NCI-H460 (cell line): ENCODE data around the gene ZNF445. TPM values are rescaled to one million over a fixed set of nuclear protein-coding genes. Genes with fewer than 3 reads are reported as not detected.
"Not testable (repeated sequence)": the region's sequence is repeated elsewhere in the genome, so short reads cannot be mapped to it uniquely, and the experiment has no call there.

Experiments
- DNase-seq: peaks from one replicate; pipeline ENCODE4 v3.0.0-alpha.2; 2016; ENCODE audit warnings: low read depth; ENCODE audit errors: extremely low read depth
- total RNA-seq: library from RNA; depleted of rRNA; stranded (reverse); fragments of >200 nt; shearing (Covaris generic); gene quantifications from 2 replicates; pipeline ENCODE4 v1.2.3, GENCODE V29; 2014; rRNA removed

Gene ZNF445
- total RNA-seq, 1 experiment from 2014 or later = 3.0 TPM

GRCh38 chr3:44411031-44411645 lies 66.3 kb downstream of the ZNF445 start:
- no peak for DNase-seq

GRCh38 chr3:44409640-44410410 lies 67.6 kb downstream of the ZNF445 start:
- DNase-seq = no peak

GRCh38 chr3:44402548-44402947 lies 74.9 kb downstream of the ZNF445 start:
- DNase-seq = no peak

- no peak for DNase-seq
Measured at GRCh38 chr3:44400771-44401170, 76.7 kb downstream of the ZNF445 start.

GRCh38 chr3:44398853-44399252 lies 78.6 kb downstream of the ZNF445 start:
- DNase-seq = no peak

- not testable (repeated sequence) for DNase-seq
Measured at GRCh38 chr3:44398271-44398670, 79.2 kb downstream of the ZNF445 start.

- no peak for DNase-seq
Measured at GRCh38 chr3:44396200-44397171, 81.0 kb downstream of the ZNF445 start.

GRCh38 chr3:44395714-44396113 lies 81.8 kb downstream of the ZNF445 start:
- DNase-seq = no peak

- DNase-seq = no peak
Measured at GRCh38 chr3:44392489-44392888, 85.0 kb downstream of the ZNF445 start.

- DNase-seq = no peak
Measured at GRCh38 chr3:44387404-44387803, 90.1 kb downstream of the ZNF445 start.

Other genes with a start within 250 kb of the ZNF445 start
- not detected in 2 replicates for gene TOPAZ1, start 235.8 kb downstream of the ZNF445 start, total RNA-seq
- gene TCAIM, start 138.9 kb downstream of the ZNF445 start, total RNA-seq = 33.0 and 35.3 TPM in 2 replicates
- gene ZKSCAN7, start 77.5 kb upstream of the ZNF445 start, total RNA-seq = 2.1 and 2.5 TPM in 2 replicates
- gene ZNF660, start 107.3 kb upstream of the ZNF445 start, total RNA-seq = 0.12 TPM in 1 of 2 replicates, not detected in the other
- 6.9 and 7.9 TPM in 2 replicates for gene ZNF197, start 147.4 kb upstream of the ZNF445 start, total RNA-seq
- 10.8 and 11.5 TPM in 2 replicates for gene ZNF35, start 171.1 kb upstream of the ZNF445 start, total RNA-seq
- not detected in 2 replicates for gene ZNF502, start 235.0 kb upstream of the ZNF445 start, total RNA-seq